ENCODE measurements around the gene ZNF484. TPM values are rescaled to one million over a fixed set of nuclear protein-coding genes. Genes with fewer than 3 reads are reported as not detected.

ZNF484 gene
- 3.1 and 5.7 TPM in 2 replicates for total RNA-seq

DNA sequence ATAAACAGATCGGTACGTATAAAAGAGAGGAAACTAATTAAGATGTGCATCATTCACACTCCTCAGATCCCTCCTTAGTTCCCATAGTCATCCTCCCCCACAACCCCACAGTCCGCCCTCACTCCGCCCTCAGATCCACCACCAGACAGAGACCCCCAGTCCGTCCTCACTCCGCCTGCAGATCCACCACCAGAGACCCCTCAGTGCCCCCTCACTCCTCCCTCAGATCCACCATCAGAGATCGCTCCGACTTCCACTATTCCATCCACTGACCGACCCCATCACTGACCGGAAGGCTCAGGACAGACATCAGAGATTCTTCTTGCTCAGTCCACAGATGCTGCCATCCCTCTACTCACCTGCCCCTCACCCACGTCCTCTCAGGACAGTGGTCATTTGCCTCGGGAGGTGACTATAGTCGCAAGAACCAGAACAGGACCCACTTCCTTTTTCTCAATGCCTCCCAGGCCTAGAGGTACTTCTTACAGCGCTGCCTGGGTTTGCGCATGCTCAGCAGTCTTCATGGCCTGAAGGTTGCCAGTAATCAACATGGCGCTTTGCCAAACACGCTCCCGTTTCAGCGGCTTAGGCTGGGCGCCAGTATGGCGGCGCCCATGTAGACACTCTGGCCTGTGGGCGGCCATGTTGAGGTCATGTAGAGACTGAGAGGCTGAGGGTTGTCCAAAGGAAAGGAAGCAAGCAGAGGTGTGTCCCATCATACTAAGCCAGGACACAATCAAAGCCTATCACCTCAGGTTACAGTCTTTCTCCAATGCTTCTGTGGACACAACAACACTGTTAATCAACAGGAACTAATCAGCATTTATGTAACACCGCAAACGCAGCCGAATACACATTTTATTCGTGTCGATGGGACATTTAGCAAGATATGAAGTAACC is at the start of gene ZNF484:
Gene ZNF484 (minus strand): TSS at position 508 of the 900 bp plus-strand sequence. CDS start 3,009 bp downstream, outside the sequence.

Other genes starting within 250 kb of the ZNF484 start
- gene IPPK, start 207.9 kb downstream of the ZNF484 start, total RNA-seq: 4.7 and 10.1 TPM in 2 replicates
- 33.7 and 36.0 TPM in 2 replicates for gene BICD2, start 113.2 kb downstream of the ZNF484 start, total RNA-seq
- under 0.01 TPM in 2 replicates for gene FGD3, start 69.5 kb upstream of the ZNF484 start, total RNA-seq
- gene SUSD3, start 180.7 kb upstream of the ZNF484 start, total RNA-seq: 2.8 and 8.9 TPM in 2 replicates
- gene CARD19, start 218.2 kb upstream of the ZNF484 start, total RNA-seq: 76.9 and 94.8 TPM in 2 replicates